ENCODE data around the gene CRTAP.
"Not testable (repeated sequence)": the region's sequence is repeated elsewhere in the genome, so short reads cannot be mapped to it uniquely, and the experiment has no call there.

Gene CRTAP

DNA sequence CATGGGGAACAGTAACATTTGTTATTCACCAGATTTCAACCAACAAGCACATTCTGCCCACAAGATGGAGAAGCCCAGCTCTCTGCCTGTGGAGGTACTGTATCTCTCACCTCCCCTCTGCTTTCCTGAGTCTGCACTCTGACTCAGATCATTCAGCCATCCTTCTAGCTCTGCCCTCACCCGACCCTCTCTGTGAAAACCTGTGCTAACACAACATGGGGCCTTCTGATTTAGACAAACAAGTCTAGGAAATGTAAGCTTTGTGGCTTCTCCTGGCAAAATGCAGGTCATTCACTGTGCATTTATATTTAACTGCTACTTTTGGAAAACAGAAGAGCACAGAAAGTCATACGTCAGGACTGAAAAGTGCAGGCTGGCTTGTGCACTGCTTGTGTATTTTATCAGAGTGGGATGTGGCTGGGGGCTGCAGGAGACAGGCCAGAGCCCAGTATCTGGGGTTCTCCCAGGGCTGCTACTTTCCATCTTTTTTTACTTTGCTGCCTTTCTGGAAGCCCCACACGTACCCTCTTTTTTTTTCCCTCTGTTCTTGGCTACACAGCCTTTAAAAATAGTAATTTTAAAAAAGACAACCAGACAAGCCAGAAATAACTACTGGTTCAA is 54.0 kb downstream of the CRTAP start:
- ATAC-seq (no peak), DNase-seq (no peak)
- H3K36me3 Mint-ChIP-seq (ENCODE audit: low read depth) = no peaks in the 10 kb centered on the region
- H3K9me3 Mint-ChIP-seq = no peaks in the 10 kb centered on the region
- H3K27ac Mint-ChIP-seq = no peak overlapping the region
- no peak overlapping the region for H3K4me3 Mint-ChIP-seq
- H3K27me3 Mint-ChIP-seq = peaks cover 3% of the 10 kb centered on the region
- peaks cover 7% of the 10 kb centered on the region for H3K4me1 Mint-ChIP-seq

DNA sequence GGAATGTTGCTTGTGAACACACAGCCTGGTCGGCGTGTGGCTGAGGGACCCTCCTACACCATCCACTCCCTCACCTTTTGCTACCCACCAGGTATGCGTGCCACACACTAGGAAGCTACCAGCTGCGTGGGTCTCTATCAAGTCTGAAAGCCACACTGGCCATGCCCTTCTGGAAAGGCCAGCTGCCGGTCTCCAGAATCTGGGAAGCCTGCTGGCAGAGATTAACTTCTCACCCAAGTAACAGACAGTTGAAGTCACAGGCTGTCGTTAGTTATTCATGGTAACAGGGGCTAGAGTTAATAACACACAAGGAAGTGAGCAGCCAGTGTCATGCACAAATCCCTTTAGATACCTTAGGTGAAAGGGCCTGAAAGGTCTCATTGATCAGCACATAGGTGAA is 56.7 kb downstream of the CRTAP start:
- Mint-ChIP-seq H3K9me3 (no peaks in the 10 kb centered on the region), H3K36me3 (ENCODE audit: low read depth) (no peaks in the 10 kb centered on the region), H3K27me3 (no peaks in the 10 kb centered on the region), H3K4me1 (peaks cover 4% of the 10 kb centered on the region), H3K27ac (no peak overlapping the region), H3K4me3 (no peak overlapping the region)
- no peak for ATAC-seq
- DNase-seq = no peak

DNA sequence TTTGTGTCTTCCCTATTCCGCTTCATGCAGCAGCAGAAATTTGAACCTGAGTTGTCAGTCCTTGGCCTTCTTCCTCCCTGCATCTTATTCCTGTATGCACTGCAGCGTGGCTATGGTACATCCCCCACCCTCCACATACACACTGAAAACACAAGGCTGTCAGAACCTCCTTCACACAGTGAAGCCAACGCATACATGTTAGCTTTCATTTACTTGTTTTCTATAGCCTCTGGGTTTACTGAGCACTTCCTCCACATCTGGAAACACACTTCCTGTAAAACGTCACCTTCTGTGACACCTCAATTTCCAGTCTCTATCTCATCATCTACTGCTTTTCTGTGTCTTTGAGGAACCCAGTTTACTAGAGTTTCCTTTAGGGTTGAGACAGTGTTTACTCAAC is 57.8 kb downstream of the CRTAP start:
- Mint-ChIP-seq H3K36me3 (ENCODE audit: low read depth) (no peaks in the 10 kb centered on the region), H3K9me3 (no peaks in the 10 kb centered on the region), H3K27me3 (no peaks in the 10 kb centered on the region), H3K4me3 (no peak overlapping the region), H3K4me1 (peaks cover 4% of the 10 kb centered on the region), H3K27ac (no peak overlapping the region)
- DNase-seq = no peak
- ATAC-seq = no peak

DNA sequence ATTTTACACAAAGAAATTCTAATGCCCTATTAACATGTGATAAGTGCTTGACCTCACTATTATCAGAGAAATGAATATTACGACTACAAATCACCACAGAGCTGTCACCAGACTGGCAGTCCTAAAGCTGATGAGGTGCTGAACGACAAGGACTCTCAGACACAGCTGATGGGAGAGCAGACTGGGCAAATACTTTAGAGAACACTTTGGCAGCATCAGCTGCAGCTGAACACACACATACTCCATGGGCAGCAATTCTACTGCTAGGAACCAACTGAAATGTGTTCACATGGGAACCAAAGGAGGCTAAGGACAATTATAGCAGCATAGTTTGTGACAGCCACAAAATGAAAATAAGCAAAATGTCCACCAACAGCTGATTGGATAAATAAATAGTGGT is 59.3 kb downstream of the CRTAP start:
- Mint-ChIP-seq H3K4me1 (peaks cover 4% of the 10 kb centered on the region), H3K36me3 (ENCODE audit: low read depth) (no peaks in the 10 kb centered on the region), H3K4me3 (no peak overlapping the region), H3K27ac (no peak overlapping the region), H3K9me3 (no peaks in the 10 kb centered on the region), H3K27me3 (no peaks in the 10 kb centered on the region)
- no peak for DNase-seq
- no peak for ATAC-seq

DNA sequence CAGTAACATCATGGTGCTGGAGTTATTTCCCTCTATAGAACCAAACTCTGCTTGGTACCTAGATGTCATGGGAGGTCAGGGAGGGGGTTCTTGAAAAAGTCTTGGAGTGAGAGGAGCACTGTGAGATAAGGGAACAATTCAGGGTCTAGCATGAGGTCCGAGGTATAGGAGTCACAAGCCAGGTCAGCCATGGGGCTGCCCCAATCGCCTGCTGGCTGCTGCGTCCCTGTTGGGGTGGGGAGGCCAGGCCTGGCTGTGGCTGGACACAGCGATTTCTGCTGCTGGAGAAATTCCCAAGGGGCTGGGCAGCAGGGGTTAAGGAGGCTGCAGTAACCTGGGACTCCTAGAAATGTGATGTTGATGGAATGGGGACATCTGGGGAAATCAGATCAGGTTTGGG is 59.9 kb downstream of the CRTAP start:
- H3K27ac Mint-ChIP-seq = no peak overlapping the region
- peaks cover 4% of the 10 kb centered on the region for H3K4me1 Mint-ChIP-seq
- H3K4me3 Mint-ChIP-seq = no peak overlapping the region
- H3K9me3 Mint-ChIP-seq = no peaks in the 10 kb centered on the region
- H3K36me3 Mint-ChIP-seq (ENCODE audit: low read depth) = no peaks in the 10 kb centered on the region
- ATAC-seq (no peak), DNase-seq (no peak)
- no peaks in the 10 kb centered on the region for H3K27me3 Mint-ChIP-seq

DNA sequence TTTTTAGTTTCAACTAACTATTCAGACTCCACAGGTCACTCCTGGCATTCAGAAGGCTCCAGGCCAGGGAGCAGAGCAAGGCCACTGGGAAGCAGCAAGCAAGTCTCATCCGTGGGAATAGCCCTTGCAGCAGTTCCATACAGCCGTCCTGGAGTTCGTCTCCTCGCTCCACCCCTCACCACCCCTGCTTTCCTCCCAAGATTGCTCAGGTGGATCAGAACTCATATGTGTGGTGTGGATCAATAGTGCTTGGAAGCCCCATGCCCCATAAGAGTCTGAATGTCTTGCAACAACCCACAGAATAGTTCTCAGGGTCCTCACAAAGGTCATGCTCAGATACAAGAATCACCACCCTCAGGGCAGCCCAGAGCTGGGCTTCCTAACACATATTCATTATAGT is 60.3 kb downstream of the CRTAP start:
- H3K36me3 Mint-ChIP-seq (ENCODE audit: low read depth) = no peaks in the 10 kb centered on the region
- no peaks in the 10 kb centered on the region for H3K27me3 Mint-ChIP-seq

DNA sequence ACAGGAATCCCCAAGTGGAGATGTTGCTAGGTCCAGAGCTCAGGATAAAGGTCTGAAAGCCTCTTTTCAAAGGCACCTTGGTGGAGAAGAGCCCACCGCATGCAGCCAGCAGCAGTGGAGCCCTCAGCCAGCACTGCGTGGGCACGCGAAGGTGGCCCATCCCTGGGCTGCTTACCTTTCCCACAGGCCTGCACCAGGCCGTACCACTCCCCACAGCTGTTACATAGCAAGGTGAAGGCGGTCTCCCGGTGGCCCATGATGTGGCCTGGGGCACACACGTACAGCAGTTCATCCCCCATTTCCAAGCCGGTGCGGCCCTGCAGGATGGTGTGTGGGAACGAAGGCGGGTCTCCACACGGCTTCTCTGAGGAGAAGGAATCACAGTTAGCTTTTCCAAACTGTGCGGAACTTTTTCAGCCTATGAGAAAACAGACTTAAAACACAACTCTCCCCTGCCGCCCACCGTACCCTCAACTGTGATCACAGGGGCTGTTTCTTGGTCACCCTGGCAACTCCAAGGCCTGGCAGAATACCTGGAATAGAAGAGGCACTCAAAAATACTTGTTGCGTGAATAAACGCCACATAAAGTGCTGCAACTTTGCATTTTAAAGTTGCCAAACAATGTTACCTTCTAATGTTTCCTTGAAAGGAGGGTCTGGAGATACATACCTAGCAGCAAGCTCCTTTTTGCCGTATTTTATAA is 61.0 kb downstream of the CRTAP start:
- no peaks in the 10 kb centered on the region for H3K9me3 Mint-ChIP-seq
- ATAC-seq = no peak

More for the DNA sequence above, 60.3 kb downstream of the CRTAP start:
- ATAC-seq = no peak
- Mint-ChIP-seq H3K4me3 (no peak overlapping the region), H3K4me1 (peaks cover 4% of the 10 kb centered on the region), H3K9me3 (no peaks in the 10 kb centered on the region), H3K27ac (no peak overlapping the region)
- DNase-seq = no peak

DNA sequence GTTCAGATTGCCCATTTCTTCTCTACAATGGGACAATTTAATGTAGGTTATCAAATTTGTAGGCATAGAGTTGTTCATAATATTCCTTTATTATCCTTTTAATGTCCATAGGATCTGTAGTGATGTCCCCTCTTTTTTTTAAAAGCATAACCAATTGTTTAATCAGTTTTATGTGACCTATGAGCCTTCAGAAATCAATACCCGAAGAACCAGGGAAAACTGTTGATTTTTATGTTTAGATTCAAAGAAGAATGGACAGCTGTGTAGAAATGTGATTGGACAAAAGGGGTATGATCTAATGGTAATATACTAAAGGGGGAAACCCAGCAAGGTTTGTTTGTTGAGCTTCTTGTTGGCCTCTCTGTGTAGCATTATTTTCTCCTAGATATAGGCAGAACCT is 65.3 kb downstream of the CRTAP start:
- Mint-ChIP-seq H3K36me3 (ENCODE audit: low read depth) (no peaks in the 10 kb centered on the region), H3K27me3 (no peaks in the 10 kb centered on the region), H3K4me3 (no peak overlapping the region), H3K9me3 (peaks cover 5% of the 10 kb centered on the region), H3K4me1 (no peaks in the 10 kb centered on the region), H3K27ac (no peak overlapping the region)
- ATAC-seq (no peak), DNase-seq (no peak)

More for the DNA sequence above, 61.0 kb downstream of the CRTAP start:
- H3K4me1 Mint-ChIP-seq = peaks cover 4% of the 10 kb centered on the region
- no peaks in the 10 kb centered on the region for H3K27me3 Mint-ChIP-seq
- H3K27ac Mint-ChIP-seq = no peak overlapping the region
- DNase-seq = no peak
- H3K36me3 Mint-ChIP-seq (ENCODE audit: low read depth) = no peaks in the 10 kb centered on the region
- H3K4me3 Mint-ChIP-seq = no peak overlapping the region

DNA sequence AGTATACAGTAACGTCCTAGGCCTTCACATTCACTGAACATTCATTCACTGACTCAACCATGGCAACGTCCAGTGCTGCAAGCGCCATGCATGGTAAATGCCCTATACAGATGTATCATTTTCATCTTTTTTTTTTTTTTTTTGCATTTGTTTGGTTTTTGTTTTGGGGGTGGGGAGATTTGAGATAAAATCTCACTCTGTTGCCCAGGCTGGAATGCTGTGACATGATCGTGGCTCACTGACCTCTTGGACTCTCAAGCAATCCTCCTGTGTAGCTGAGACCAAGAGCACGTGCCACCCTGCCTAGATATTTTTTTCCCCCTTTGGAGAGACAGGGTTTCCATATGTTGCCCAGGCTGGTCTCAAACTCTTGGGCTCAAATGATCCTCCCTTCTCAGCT is 67.4 kb downstream of the CRTAP start:
- Mint-ChIP-seq H3K4me1 (no peaks in the 10 kb centered on the region), H3K27me3 (no peaks in the 10 kb centered on the region), H3K36me3 (ENCODE audit: low read depth) (no peaks in the 10 kb centered on the region), H3K4me3 (no peak overlapping the region), H3K9me3 (peaks cover 5% of the 10 kb centered on the region), H3K27ac (no peak overlapping the region)
- ATAC-seq (no peak), DNase-seq (no peak)

DNA sequence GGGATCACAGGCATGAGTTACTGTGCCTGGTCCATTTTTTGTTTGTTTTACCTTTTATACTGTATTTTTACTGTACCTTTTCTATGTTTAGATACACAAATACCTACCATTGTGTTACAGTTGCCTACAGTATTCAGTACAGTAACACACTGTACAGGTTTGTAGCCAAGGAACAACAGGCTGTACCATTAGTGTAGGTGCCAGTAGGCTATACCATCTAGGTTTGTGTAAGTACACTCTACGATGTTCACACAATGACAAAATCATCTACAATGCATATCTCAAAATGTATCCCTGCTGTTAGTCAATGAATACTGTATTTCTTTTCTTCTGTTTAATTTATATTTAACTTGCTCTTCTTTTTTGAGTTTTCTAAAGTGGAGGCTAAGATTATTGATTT is 67.8 kb downstream of the CRTAP start:
- not testable (repeated sequence) for DNase-seq; H3K4me1 Mint-ChIP-seq; H3K27me3 Mint-ChIP-seq; H3K9me3 Mint-ChIP-seq; H3K4me3 Mint-ChIP-seq; H3K36me3 Mint-ChIP-seq (ENCODE audit: low read depth); ATAC-seq; H3K27ac Mint-ChIP-seq

DNA sequence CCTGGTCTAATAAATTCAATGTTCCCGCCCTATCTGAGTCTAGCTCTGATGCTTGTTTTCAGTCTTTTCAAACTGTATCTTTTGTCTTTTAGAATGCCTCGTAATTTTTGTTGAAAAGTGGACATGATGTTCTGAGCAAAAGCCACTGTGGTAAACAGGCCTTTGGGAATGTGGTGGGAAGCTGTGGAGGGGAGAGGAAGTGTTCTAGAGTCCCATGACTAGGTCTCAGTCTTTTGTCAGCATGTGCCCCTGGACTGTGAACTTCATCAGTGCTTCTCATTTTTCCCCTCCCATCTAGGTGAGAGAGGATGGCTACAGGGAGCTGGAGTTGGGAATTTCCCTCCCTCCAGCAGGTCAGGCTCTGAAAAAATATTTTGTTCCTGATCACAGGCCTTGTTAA is 71.0 kb downstream of the CRTAP start:
- H3K4me1 Mint-ChIP-seq = no peaks in the 10 kb centered on the region
- no peaks in the 10 kb centered on the region for H3K36me3 Mint-ChIP-seq (ENCODE audit: low read depth)
- H3K27me3 Mint-ChIP-seq = peaks cover 7% of the 10 kb centered on the region
- DNase-seq (no peak), ATAC-seq (no peak)
- peaks cover 5% of the 10 kb centered on the region for H3K9me3 Mint-ChIP-seq
- H3K27ac Mint-ChIP-seq = no peak overlapping the region
- no peak overlapping the region for H3K4me3 Mint-ChIP-seq

DNA sequence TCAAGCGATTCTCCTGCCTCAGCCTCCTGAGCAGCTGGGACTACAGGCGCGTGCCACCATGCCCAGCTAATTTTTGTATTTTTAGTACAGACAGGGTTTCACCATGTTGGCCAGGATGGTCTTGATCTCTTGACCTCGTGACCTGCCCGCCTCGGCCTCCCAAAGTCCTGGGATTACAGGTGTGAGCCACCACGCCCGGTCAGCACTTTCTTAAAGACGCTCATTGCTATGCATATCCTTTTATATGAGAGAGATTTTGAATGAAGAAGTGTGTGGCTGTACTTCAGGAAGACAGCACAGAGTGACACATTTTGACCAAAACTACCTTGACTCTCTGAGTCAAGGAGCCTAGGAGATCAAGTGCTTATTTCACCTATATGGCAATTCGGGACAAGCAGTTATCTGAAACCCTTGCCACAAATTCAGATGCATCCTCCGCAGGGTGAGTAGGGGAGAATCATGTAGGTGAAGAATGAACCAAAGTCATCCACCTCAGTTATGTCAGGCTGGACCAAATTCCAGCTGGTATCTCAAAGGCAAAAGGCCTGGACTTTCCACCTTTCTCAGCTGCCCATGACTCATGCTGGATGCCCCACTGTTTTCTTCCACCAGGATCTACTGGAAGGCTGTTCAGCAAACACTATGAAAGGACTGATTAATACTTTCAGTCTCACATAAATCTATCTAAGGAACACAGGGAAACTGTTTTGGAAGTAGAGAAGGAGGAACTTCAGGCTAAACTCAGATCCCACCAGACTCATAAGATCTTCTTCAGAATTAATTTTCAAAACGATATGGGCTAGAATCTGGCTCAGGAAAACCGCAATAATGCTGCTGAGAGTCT is 72.9 kb downstream of the CRTAP start:
- Mint-ChIP-seq H3K27ac (no peak overlapping the region), H3K27me3 (peaks cover 7% of the 10 kb centered on the region), H3K9me3 (peaks cover 5% of the 10 kb centered on the region), H3K4me3 (no peak overlapping the region), H3K4me1 (no peaks in the 10 kb centered on the region), H3K36me3 (ENCODE audit: low read depth) (no peaks in the 10 kb centered on the region)
- DNase-seq = no peak
- no peak for ATAC-seq

DNA sequence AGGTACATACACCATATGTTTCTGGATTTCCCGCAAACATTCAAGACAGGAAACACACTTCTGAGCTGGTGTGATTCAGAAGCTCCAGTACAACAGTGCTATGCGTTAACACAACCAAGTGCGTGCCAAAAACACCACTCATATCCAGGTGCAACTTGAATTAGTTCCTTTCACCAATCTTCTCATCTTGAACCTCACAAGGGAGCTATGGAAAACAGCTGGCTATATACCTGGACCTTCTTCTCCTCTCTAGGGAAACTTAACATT is 73.5 kb downstream of the CRTAP start:
- DNase-seq (no peak), ATAC-seq (no peak)
- Mint-ChIP-seq H3K4me3 (no peak overlapping the region), H3K4me1 (no peaks in the 10 kb centered on the region), H3K9me3 (peaks cover 5% of the 10 kb centered on the region), H3K27me3 (peaks cover 7% of the 10 kb centered on the region), H3K36me3 (ENCODE audit: low read depth) (no peaks in the 10 kb centered on the region), H3K27ac (no peak overlapping the region)

DNA sequence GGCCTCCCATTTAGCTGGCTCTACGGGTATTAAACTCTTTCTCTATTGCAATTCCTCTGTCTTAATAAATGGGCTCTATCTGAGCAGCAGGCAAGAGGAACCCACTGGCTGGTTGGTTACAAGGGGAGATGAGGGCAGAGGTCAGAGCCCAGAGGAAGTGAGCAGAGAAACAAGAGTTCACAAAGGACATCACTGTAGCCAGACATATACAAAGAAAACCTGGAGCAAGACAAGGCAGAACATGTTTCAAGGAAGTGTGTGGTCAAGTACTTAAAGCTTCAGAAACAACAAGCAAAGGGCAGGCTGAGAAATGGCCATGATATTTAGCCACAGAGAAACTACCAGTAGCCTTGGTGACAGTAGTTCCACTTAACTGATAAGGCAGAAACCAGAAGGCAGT is 80.5 kb downstream of the CRTAP start:
- H3K27me3 Mint-ChIP-seq = peaks cover 3% of the 10 kb centered on the region
- H3K4me1 Mint-ChIP-seq = no peaks in the 10 kb centered on the region
- H3K9me3 Mint-ChIP-seq = no peaks in the 10 kb centered on the region
- H3K36me3 Mint-ChIP-seq (ENCODE audit: low read depth) = no peaks in the 10 kb centered on the region
- no peak overlapping the region for H3K27ac Mint-ChIP-seq
- no peak for ATAC-seq
- no peak overlapping the region for H3K4me3 Mint-ChIP-seq
- no peak for DNase-seq

DNA sequence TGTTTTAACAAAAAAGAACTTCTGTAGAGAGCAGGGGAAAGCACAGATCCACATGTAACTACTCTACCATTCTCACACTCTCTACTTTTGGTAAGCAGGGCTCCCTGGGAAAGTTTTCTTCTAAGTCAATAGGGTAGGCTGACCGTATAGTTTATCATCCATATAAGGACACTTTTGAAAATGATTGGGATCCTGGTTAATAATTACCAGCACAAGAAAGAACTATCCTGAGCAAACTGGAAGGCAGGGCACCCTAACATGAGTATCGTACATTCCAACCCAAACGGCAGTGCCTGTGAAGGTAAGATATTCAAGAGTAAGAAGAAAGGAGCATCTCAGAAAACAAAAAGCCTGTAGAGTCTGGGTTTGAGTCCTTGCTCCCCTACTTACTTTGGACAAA is 82.7 kb downstream of the CRTAP start:
- Mint-ChIP-seq H3K27ac (no peak overlapping the region), H3K27me3 (peaks cover 3% of the 10 kb centered on the region), H3K36me3 (ENCODE audit: low read depth) (no peaks in the 10 kb centered on the region), H3K4me1 (no peaks in the 10 kb centered on the region), H3K9me3 (no peaks in the 10 kb centered on the region), H3K4me3 (no peak overlapping the region)
- ATAC-seq = no peak
- DNase-seq = no peak
